Esophagus muscularis mucosa (tissue), 4 donors: ENCODE data around the gene SMIM24. TPM values are rescaled to one million over a fixed set of nuclear protein-coding genes. Genes with fewer than 3 reads are reported as not detected.

Experiments
- DNase-seq: peaks from one replicate; pipeline ENCODE4 v3.0.0-alpha.2; 2017; ENCODE audit errors: extremely low spot score
- H3K27ac ChIP-seq, 4 donors: fragments of 200-600 bp; sonication (generic); replicated peaks in 1 of 4; 1 replicate in 3 of 4; 2 replicates in 1 of 4; pipeline ENCODE4 v1.5.1; 2016 to 2019; ENCODE audit warnings: mild to moderate bottlenecking in 1 of 4
- H3K27me3 ChIP-seq, 4 donors: fragments of 200-600 bp; sonication (generic); one replicate each; pipeline versions ENCODE4 v1.5.1 to v1.6.0; 2016 to 2019
- H3K36me3 ChIP-seq, 4 donors: fragments of 200-600 bp; sonication (generic); one replicate each; pipeline ENCODE4 v1.5.1; 2016 to 2019
- H3K4me1 ChIP-seq, 4 donors: fragments of 200-600 bp; sonication (generic); one replicate each; pipeline ENCODE4 v1.5.1; 2016 to 2019
- H3K4me3 ChIP-seq, 4 donors: fragments of 200-600 bp; sonication (generic); 1 replicate in 2 of 4; 2 replicates in 2 of 4; pipeline ENCODE4 v1.5.1; 2016 to 2019; ENCODE audit warnings: mild to moderate bottlenecking in 4 of 4, moderate library complexity in 1 of 4
- H3K9me3 ChIP-seq, 4 donors: fragments of 200-600 bp; sonication (generic); 1 replicate in 3 of 4; 2 replicates in 1 of 4; pipeline ENCODE4 v1.5.1; 2016 to 2019
- CTCF ChIP-seq, 3 experiments: fragments of 200-600 bp in 2 of 3; fragments of 450-650 bp in 1 of 3; sonication (generic) in 2 of 3; IDR thresholded peaks; one replicate each; pipeline ENCODE4 v1.5.1; 2017 to 2019; ENCODE audit warnings: antibody characterized with exemption in 3 of 3, mild to moderate bottlenecking in 2 of 3, moderate library complexity in 1 of 3
- EP300 ChIP-seq: sonication (generic); formaldehyde crosslinking; IDR thresholded peaks from one replicate; pipeline ENCODE4 v1.6.1; 2017; ENCODE audit warnings: antibody characterized with exemption
- POLR2A ChIP-seq: fragments of 450-650 bp; IDR thresholded peaks from one replicate; pipeline ENCODE4 v1.6.1; 2017; ENCODE audit warnings: antibody characterized with exemption, moderate library complexity, mild to moderate bottlenecking, low read depth
- POLR2AphosphoS5 ChIP-seq, 2 donors: sonication (generic); formaldehyde crosslinking; IDR thresholded peaks; one replicate each; pipeline ENCODE4 v1.6.1; 2017; ENCODE audit warnings: antibody characterized with exemption in 2 of 2
- WGBS: methylation state at CpG from one replicate; pipeline ENCODE4 v1.1.5; 2018; 5-methylcytosine and 5-hydroxymethylcytosine counted together
- intact Hi-C: fragments of 100-400 bp; cut with DNase I; formaldehyde crosslinking; loops from one replicate; pipeline ENCODE4 v1.15.1; 2023
- total RNA-seq, 4 donors: library from RNA; depleted of rRNA; stranded (reverse); fragments of >200 nt; gene quantifications; one replicate each; pipeline versions ENCODE4 v1.1.0 to v1.2.1, GENCODE V29; 2016

SMIM24 gene
- total RNA-seq, 4 donors from 2014 or later = not detected

DNA sequence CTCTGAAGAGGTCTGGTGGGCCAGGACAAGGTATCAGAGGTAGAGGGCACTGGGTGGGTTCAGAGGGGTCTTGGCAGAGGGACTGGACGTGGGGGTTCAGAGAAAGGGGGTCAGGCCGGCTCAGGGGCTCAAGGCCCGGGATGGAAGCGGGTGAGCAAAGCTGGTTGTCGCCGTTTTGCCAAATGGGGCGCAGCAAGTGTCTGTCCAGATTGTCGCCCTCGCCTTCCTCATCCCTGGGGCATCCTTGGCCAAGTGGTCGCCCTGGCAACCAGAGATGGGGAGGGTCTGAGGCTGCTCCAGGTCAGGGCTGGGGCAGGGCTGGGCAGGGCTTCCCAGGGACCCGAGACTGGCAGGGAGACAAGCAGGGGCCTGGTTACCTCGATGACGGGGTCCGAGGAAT, 13.3 kb upstream of the SMIM24 start:
- intact Hi-C loops = no loop called here
- H3K9me3 ChIP-seq = no peaks in the 10 kb centered on the region
- no peaks in the 10 kb centered on the region for H3K27me3 ChIP-seq
- H3K4me1 ChIP-seq = peaks cover 0 to 7% (median under 1%) of the 10 kb centered on the region in 4 donors
- WGBS = 90% methylated on average over 10 of the region's 14 CpGs
- no peak overlapping the region for H3K4me3 ChIP-seq
- H3K27ac ChIP-seq = no peak overlapping the region
- peaks cover 41 to 79% (median 67%) of the 10 kb centered on the region in 4 donors for H3K36me3 ChIP-seq
- no peak for TF ChIP-seq EP300
- no peak for TF ChIP-seq POLR2AphosphoS5 (IDR thresholded peaks at IDR 0.05)
- TF ChIP-seq POLR2A = no peak
- TF ChIP-seq CTCF (IDR thresholded peaks at IDR 0.05) = no peak
- DNase-seq = no peak

GRCh38 chr19:3492919-3493318, 12.6 kb upstream of the SMIM24 start:
- no peak overlapping the region for H3K4me3 ChIP-seq
- WGBS = 92% methylated on average over 16 of the region's 16 CpGs
- peaks cover 41 to 79% (median 67%) of the 10 kb centered on the region in 4 donors for H3K36me3 ChIP-seq
- H3K9me3 ChIP-seq = no peaks in the 10 kb centered on the region
- no peaks in the 10 kb centered on the region for H3K27me3 ChIP-seq
- no peak overlapping the region for H3K27ac ChIP-seq
- intact Hi-C loops = no loop called here
- TF ChIP-seq POLR2A = no peak
- no peak for DNase-seq
- H3K4me1 ChIP-seq = peaks cover 0 to 3% (median 0%) of the 10 kb centered on the region in 4 donors

GRCh38 chr19:3492131-3492839, 12.0 kb upstream of the SMIM24 start:
- no peak for DNase-seq
- H3K9me3 ChIP-seq = no peaks in the 10 kb centered on the region
- intact Hi-C loops = no loop called here
- peaks cover 41 to 77% (median 66%) of the 10 kb centered on the region in 4 donors for H3K36me3 ChIP-seq
- H3K4me1 ChIP-seq = no peaks in the 10 kb centered on the region
- TF ChIP-seq POLR2AphosphoS5 (IDR thresholded peaks at IDR 0.05) (no peak), EP300 (no peak), CTCF (IDR thresholded peaks at IDR 0.05) (no peak), POLR2A (no peak)
- no peaks in the 10 kb centered on the region for H3K27me3 ChIP-seq
- no peak overlapping the region for H3K27ac ChIP-seq
- H3K4me3 ChIP-seq = no peak overlapping the region
- WGBS = 94% methylated on average over 38 of the region's 45 CpGs

DNA sequence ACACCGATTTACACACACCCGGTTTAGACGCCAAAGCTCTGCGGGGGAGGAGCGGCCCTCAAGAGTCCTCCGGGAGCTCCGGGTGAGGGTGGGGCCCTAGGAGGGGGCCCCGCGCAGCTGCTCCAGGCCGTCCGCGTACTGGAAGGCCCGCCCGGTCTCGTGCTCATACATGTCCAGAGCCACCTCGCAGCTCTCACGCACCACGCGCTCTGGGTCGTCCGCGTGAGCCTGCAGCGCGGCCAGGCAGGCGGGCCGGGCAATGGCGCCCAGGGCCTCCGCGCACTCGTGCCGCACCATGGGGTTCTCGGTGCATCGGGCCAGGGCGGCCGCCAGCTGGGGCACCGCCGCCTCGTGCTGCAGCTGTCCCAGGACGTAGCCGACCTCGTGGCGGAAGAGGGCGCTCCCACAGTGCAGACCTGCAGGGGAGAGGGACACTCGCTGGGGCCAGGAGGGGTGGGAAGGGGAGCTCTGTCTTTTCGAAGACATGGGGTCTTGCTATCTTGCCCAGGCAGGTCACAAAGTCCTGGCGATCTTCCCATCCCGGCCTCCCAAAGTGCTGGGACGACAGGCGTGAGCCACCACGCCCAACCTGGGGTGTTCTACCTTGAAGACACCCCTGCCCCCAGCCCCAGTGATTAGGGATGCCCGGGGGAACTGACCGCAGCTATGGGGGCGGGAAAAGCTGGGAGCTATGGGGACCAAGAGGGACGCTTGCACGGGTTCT, 11.2 kb upstream of the SMIM24 start:
- Histone ChIP-seq H3K36me3 (peaks cover 40 to 69% (median 61%) of the 10 kb centered on the region in 4 donors), H3K4me1 (no peaks in the 10 kb centered on the region), H3K4me3 (no peak overlapping the region), H3K27me3 (peaks cover 0 to 3% (median 0%) of the 10 kb centered on the region in 4 donors), H3K9me3 (no peaks in the 10 kb centered on the region), H3K27ac (no peak overlapping the region)
- intact Hi-C loops = no loop called here
- no peak for TF ChIP-seq EP300
- no peak for TF ChIP-seq CTCF (IDR thresholded peaks at IDR 0.05)
- no peak for TF ChIP-seq POLR2A
- no peak for TF ChIP-seq POLR2AphosphoS5 (IDR thresholded peaks at IDR 0.05)
- DNase-seq = no peak
- 89% methylated on average over 43 of the region's 55 CpGs for WGBS

GRCh38 chr19:3483226-3483628, 2.9 kb upstream of the SMIM24 start, which contains the start of gene SMIM44:
TSS of gene SMIM44 (minus strand) at chr19:3483441. CDS start at chr19:3483403, 38 bp downstream.
- Histone ChIP-seq H3K36me3 (no peaks in the 10 kb centered on the region), H3K9me3 (no peaks in the 10 kb centered on the region), H3K27ac (no peak within 1 kb of the TSS), H3K4me1 (peaks cover 0 to 24% (median 0%) of the 10 kb centered on the region in 4 donors), H3K27me3 (peaks cover 0 to 79% (median 33%) of the 10 kb centered on the region in 4 donors), H3K4me3 (no peak within 1 kb of the TSS)
- intact Hi-C loops = no loop called here
- no peak for TF ChIP-seq EP300
- no peak for TF ChIP-seq CTCF (IDR thresholded peaks at IDR 0.05)
- TF ChIP-seq POLR2A = no peak
- TF ChIP-seq POLR2AphosphoS5 (IDR thresholded peaks at IDR 0.05) = no peak
- no peak for DNase-seq
- 75% methylated on average over 8 of the region's 33 CpGs for WGBS
